Body of pancreas (tissue), 4 donors: Measurements from ENCODE around the gene RNF34. TPM values are rescaled to one million over a fixed set of nuclear protein-coding genes. Genes with fewer than 3 reads are reported as not detected.

Source experiments
- ATAC-seq: fragments of 150-250 bp; one replicate; pipeline ENCODE4 v1.9.1; 2016
- DNase-seq, 4 donors: peaks; one replicate each; pipeline ENCODE4 v3.0.0-alpha.2; 2019
- H3K27ac ChIP-seq, 4 donors: fragments of 200-600 bp; sonication (generic); 1 replicate in 3 of 4; 2 replicates in 1 of 4; pipeline versions ENCODE4 v1.5.1 to v1.6.1; 2016 to 2019; ENCODE audit warnings: mild to moderate bottlenecking in 1 of 4, mixed read lengths in 1 of 4, moderate library complexity in 1 of 4
- H3K27me3 ChIP-seq, 2 donors: fragments of 200-600 bp; sonication (generic); one replicate each; pipeline ENCODE4 v1.6.0; 2016; ENCODE audit warnings: mild to moderate bottlenecking in 1 of 2
- H3K36me3 ChIP-seq, 2 donors: fragments of 200-600 bp; sonication (generic); replicated peaks in 1 of 2; 2 replicates each; pipeline ENCODE4 v1.5.1; 2016; ENCODE audit warnings: low read depth in 2 of 2; ENCODE audit not compliant: insufficient read depth in 1 of 2
- H3K4me1 ChIP-seq: fragments of 200-600 bp; sonication (generic); one replicate; pipeline ENCODE4 v1.6.0; 2016
- H3K4me3 ChIP-seq, 2 donors: fragments of 200-600 bp; sonication (generic); 1 replicate in 1 of 2; 2 replicates in 1 of 2; pipeline ENCODE4 v1.5.1; 2016 to 2019
- H3K9me3 ChIP-seq, 3 donors: fragments of 200-600 bp; sonication (generic); 1 replicate in 2 of 3; 2 replicates in 1 of 3; pipeline ENCODE4 v1.5.1; 2016
- POLR2A ChIP-seq, 3 donors: fragments of 450-650 bp; IDR thresholded peaks; one replicate each; pipeline ENCODE4 v1.6.1; 2016; ENCODE audit warnings: antibody characterized with exemption in 3 of 3, mild to moderate bottlenecking in 2 of 3
- WGBS, 2 donors: methylation state at CpG; one replicate each; pipeline ENCODE4 v1.1.5; 2017; 5-methylcytosine and 5-hydroxymethylcytosine counted together
- intact Hi-C: fragments of 100-400 bp; cut with DNase I; formaldehyde crosslinking; loops from one replicate; pipeline ENCODE4 v1.15.1; 2023
- total RNA-seq, 2 donors: library from RNA; depleted of rRNA; stranded (reverse); fragments of >200 nt; gene quantifications; one replicate each; pipeline ENCODE4 v1.1.0, GENCODE V29; 2016
- TF ChIP-seq, protein P1 (sequence below), 7 experiments: fragments of 450-650 bp in 4 of 7; fragments of 200-600 bp in 3 of 7; sonication (generic) in 3 of 7; IDR thresholded peaks; one replicate each; pipeline ENCODE4 v1.5.1; 2016 to 2019; ENCODE audit warnings: antibody characterized with exemption in 7 of 7

RNF34 gene
- total RNA-seq, result 10 to 100 TPM; 25.9 to 35.3 TPM

GRCh38 chr12:121399391-121400331, at the start of gene RNF34:
RNF34 (plus strand) TSS chr12:121400118; CDS start chr12:121400213, 95 bp downstream.
- no peaks in the 10 kb centered on the region for H3K36me3 ChIP-seq
- H3K4me1 ChIP-seq, result peaks cover 25% of the 10 kb centered on the region
- intact Hi-C loops, result no loop called here
- H3K27ac ChIP-seq, result peak within 1 kb of the TSS; percentile 83 to 99 (median 90)
- no peaks in the 10 kb centered on the region for H3K9me3 ChIP-seq
- H3K4me3 ChIP-seq, result peak within 1 kb of the TSS; percentile 74
- peak; percentile 96 to 99 (median 98) for TF ChIP-seq POLR2A (IDR thresholded peaks at IDR 0.05)
- TF ChIP-seq, protein P1, sequence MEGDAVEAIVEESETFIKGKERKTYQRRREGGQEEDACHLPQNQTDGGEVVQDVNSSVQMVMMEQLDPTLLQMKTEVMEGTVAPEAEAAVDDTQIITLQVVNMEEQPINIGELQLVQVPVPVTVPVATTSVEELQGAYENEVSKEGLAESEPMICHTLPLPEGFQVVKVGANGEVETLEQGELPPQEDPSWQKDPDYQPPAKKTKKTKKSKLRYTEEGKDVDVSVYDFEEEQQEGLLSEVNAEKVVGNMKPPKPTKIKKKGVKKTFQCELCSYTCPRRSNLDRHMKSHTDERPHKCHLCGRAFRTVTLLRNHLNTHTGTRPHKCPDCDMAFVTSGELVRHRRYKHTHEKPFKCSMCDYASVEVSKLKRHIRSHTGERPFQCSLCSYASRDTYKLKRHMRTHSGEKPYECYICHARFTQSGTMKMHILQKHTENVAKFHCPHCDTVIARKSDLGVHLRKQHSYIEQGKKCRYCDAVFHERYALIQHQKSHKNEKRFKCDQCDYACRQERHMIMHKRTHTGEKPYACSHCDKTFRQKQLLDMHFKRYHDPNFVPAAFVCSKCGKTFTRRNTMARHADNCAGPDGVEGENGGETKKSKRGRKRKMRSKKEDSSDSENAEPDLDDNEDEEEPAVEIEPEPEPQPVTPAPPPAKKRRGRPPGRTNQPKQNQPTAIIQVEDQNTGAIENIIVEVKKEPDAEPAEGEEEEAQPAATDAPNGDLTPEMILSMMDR (IDR thresholded peaks at IDR 0.05), result peak in 1 of 7 experiments; percentile 0
- 0% methylated on average over 11 to 77 of the region's 77 CpGs for WGBS, 2 donors
- peak; percentile 99 for DNase-seq
- H3K27me3 ChIP-seq, result no peaks in the 10 kb centered on the region
- peak; percentile 98 for ATAC-seq

GRCh38 chr12:121351820-121352681, 47.9 kb upstream of the RNF34 start, which contains the start of gene ANAPC5:
ANAPC5 (minus strand) TSS chr12:121352411; CDS start chr12:121352340, 71 bp downstream.
- peak within 1 kb of the TSS; percentile 61 to 97 for H3K4me3 ChIP-seq
- peak; percentile 100 for ATAC-seq
- H3K27ac ChIP-seq, result peak within 1 kb of the TSS; percentile 67 to 90 (median 78)
- TF ChIP-seq, protein P1 (IDR thresholded peaks at IDR 0.05), result peak in 3 of 7 experiments; percentile 18 to 27 (median 24)
- peak; percentile 87 to 97 (median 95) for TF ChIP-seq POLR2A (IDR thresholded peaks at IDR 0.05)
- H3K27me3 ChIP-seq, result no peaks in the 10 kb centered on the region
- H3K9me3 ChIP-seq, result no peaks in the 10 kb centered on the region
- peaks cover 21% of the 10 kb centered on the region for H3K4me1 ChIP-seq
- WGBS, 2 donors, result 0% methylated on average over 22 to 49 of the region's 49 CpGs
- peak; percentile 94 to 99 (median 96) for DNase-seq
- no peaks in the 10 kb centered on the region for H3K36me3 ChIP-seq
- intact Hi-C loops, result no loop called here

GRCh38 chr12:121352682-121353018, 47.3 kb upstream of the RNF34 start:
- Histone ChIP-seq H3K27ac (peak overlapping the region; percentile 7 to 90 (median 78)), H3K27me3 (no peaks in the 10 kb centered on the region), H3K9me3 (no peaks in the 10 kb centered on the region), H3K4me1 (peaks cover 21% of the 10 kb centered on the region), H3K4me3 (peak overlapping the region in 1 of 2 donors; percentile 97), H3K36me3 (no peaks in the 10 kb centered on the region)
- WGBS, 2 donors, result 0 to 1% methylated on average over 9 to 12 of the region's 12 CpGs
- intact Hi-C loops, result no loop called here
- TF ChIP-seq, protein P1 (IDR thresholded peaks at IDR 0.05), result no peak
- TF ChIP-seq POLR2A (IDR thresholded peaks at IDR 0.05), result no peak
- ATAC-seq (peak; percentile 11), DNase-seq (no peak)

- WGBS, 2 donors, result 72 to 77% methylated on average over 5 to 6 of the region's 6 CpGs
- TF ChIP-seq POLR2A (IDR thresholded peaks at IDR 0.05), result no peak
- TF ChIP-seq, protein P1 (IDR thresholded peaks at IDR 0.05), result no peak
- Histone ChIP-seq H3K27ac (no peak overlapping the region), H3K27me3 (no peaks in the 10 kb centered on the region), H3K4me3 (no peak overlapping the region), H3K36me3 (no peaks in the 10 kb centered on the region), H3K4me1 (peaks cover 9% of the 10 kb centered on the region), H3K9me3 (no peaks in the 10 kb centered on the region)
- intact Hi-C loops, result no loop called here
- DNase-seq, result no peak
- no peak for ATAC-seq
Measured at GRCh38 chr12:121355818-121356217, 44.1 kb upstream of the RNF34 start.
